BLaER1 treated with 17β-estradiol and CSF1 and Interleukin-3, amounts not matched to agents 10 nM and 100 nM (cell line): ENCODE measurements around the gene PRPF31.
"Not testable (repeated sequence)": the region's sequence is repeated elsewhere in the genome, so short reads cannot be mapped to it uniquely, and the experiment has no call there.

ENCODE experiments used
- H3K27ac ChIP-seq, 11 experiments: shearing (Covaris generic); formaldehyde crosslinking; 2 replicates each; pipeline ENCODE4 v1.8.1; 2022
- H3K27me3 ChIP-seq, 11 experiments: shearing (Covaris generic); formaldehyde crosslinking; 2 replicates each; pipeline ENCODE4 v1.8.1; 2022
- H3K36me3 ChIP-seq, 11 experiments: shearing (Covaris generic); formaldehyde crosslinking; 2 replicates each; pipeline ENCODE4 v1.8.1; 2022
- H3K4me1 ChIP-seq, 10 experiments: shearing (Covaris generic); formaldehyde crosslinking; 2 replicates each; pipeline ENCODE4 v1.8.1; 2022
- H3K4me2 ChIP-seq, 11 experiments: shearing (Covaris generic); formaldehyde crosslinking; 2 replicates each; pipeline ENCODE4 v1.8.1; 2022
- H3K4me3 ChIP-seq, 10 experiments: shearing (Covaris generic); formaldehyde crosslinking; 2 replicates each; pipeline ENCODE4 v1.8.1; 2022
- H3K9ac ChIP-seq, 11 experiments: shearing (Covaris generic); formaldehyde crosslinking; 2 replicates each; pipeline ENCODE4 v1.8.1; 2022
- H3K9me3 ChIP-seq, 11 experiments: shearing (Covaris generic); formaldehyde crosslinking; replicated peaks in 1 of 11; 2 replicates each; pipeline ENCODE4 v1.8.1; 2022
- H4K20me1 ChIP-seq, 11 experiments: shearing (Covaris generic); formaldehyde crosslinking; 2 replicates each; pipeline ENCODE4 v1.8.1; 2022
- Cebpa-rat ChIP-seq, 11 experiments: shearing (Covaris generic); IDR thresholded peaks; 2 replicates each; pipeline ENCODE4 v1.8.1; 2022

PRPF31 gene

DNA sequence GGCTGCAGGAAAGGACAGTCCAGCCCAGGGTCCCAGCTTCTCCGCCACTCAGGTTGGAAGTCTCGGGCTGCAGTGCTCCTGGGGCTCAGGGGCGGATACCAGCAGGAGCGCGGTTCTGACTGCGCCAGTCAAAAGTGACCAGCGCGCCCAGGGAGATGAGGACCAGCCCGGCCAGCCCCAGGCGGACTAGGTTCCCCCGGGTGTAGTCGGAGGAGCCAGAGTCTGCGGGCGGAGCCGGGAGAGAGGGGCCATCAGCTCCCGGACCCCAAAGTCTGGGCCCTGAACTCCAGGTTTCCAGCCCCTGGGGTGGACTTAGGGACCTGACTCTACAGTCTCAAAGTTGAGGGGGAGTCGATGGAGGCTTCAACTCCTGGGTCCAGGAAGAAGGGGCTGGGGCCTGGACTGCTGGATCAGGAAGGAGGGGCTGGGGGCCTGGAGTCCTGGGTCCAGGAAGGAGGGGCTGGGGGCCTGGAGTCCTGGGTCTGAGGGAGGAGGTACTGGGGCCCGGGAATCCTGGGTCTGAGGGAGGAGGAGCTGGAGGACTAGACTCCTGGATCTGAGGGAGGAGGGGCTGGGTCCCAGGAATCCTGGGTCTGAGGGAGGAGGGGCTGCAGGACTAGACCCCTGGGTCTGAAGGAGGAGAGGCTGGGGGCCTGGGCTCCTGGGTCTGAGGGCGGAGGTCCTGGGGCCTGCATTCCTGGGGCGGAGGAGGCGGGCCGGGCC, 20.3 kb upstream of the PRPF31 start:
- peaks cover 0 to 39% (median 2%) of the 10 kb centered on the region in 11 experiments; a peak in 6 of 22 replicates for H4K20me1 ChIP-seq
- H3K4me2 ChIP-seq, result peak overlapping the region; percentile 73 to 99 (median 85)
- peaks cover 0 to 27% (median 0%) of the 10 kb centered on the region in 11 experiments; a peak in 8 of 22 replicates for H3K36me3 ChIP-seq
- H3K4me3 ChIP-seq, result peak overlapping the region; percentile 1 to 58 (median 39); a peak in 17 of 20 replicates
- H3K27ac ChIP-seq, result peak overlapping the region in 2 of 11 experiments; percentile 58 to 60; a peak in 2 of 22 replicates
- no peak for TF ChIP-seq Cebpa-rat (IDR thresholded peaks at IDR 0.05)
- H3K27me3 ChIP-seq, result peaks cover 34 to 52% (median 44%) of the 10 kb centered on the region in 11 experiments
- peaks cover 13 to 26% (median 17%) of the 10 kb centered on the region in 11 experiments; a peak in 21 of 22 replicates for H3K9me3 ChIP-seq
- peaks cover 26 to 63% (median 49%) of the 10 kb centered on the region in 10 experiments for H3K4me1 ChIP-seq
- peak overlapping the region in 10 of 11 experiments; percentile 48 to 69 (median 60); a peak in 12 of 22 replicates for H3K9ac ChIP-seq

DNA sequence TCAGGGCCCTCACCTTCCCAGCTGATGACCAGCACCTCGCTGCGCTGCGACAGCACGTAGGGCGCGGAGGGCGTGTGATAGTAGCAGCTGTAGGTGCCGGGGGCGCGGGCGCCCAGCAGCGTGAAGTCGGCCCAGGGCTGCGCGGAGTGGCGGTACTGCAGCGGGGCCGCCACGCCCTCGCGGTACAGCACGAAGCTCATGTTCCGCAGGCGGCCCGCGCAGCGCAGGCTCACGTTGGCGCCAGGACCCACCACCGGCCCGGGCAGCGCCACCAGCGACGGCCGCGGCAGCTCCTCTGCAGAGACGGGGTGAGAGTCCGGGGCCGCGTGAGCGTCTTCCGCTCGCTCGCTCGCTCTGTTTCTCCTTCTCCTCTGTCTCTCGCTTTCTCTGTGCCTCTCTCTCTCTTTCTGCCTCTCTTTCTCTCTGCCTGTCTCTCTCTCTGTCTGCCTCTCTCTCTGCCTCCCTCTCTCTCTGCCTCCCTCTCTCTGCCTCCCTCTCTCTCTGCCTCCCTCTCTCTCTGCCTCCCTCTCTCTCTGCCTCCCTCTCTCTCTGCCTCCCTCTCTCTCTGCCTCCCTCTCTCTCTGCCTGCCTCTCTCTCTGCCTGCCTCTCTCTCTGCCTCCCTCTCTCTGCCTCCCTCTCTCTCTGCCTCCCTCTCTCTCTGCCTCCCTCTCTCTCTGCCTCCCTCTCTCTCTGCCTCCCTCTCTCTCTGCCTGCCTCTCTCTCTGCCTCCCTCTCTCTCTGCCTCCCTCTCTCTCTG, 19.5 kb upstream of the PRPF31 start:
- Histone ChIP-seq H3K9me3 (peaks cover 13 to 26% (median 17%) of the 10 kb centered on the region in 11 experiments; a peak in 21 of 22 replicates), H3K36me3 (peaks cover 0 to 27% (median 0%) of the 10 kb centered on the region in 11 experiments; a peak in 8 of 22 replicates), H3K9ac (peak overlapping the region in 10 of 11 experiments; percentile 51 to 69 (median 61); a peak in 18 of 22 replicates), H3K27me3 (peaks cover 34 to 52% (median 44%) of the 10 kb centered on the region in 11 experiments), H3K27ac (peak overlapping the region in 6 of 11 experiments; percentile 30 to 64 (median 59); a peak in 10 of 22 replicates), H3K4me3 (peak overlapping the region; percentile 1 to 58 (median 39); a peak in 18 of 20 replicates), H4K20me1 (peaks cover 0 to 39% (median 2%) of the 10 kb centered on the region in 11 experiments; a peak in 6 of 22 replicates), H3K4me1 (peaks cover 33 to 70% (median 56%) of the 10 kb centered on the region in 10 experiments), H3K4me2 (peak overlapping the region; percentile 73 to 99 (median 85))

DNA sequence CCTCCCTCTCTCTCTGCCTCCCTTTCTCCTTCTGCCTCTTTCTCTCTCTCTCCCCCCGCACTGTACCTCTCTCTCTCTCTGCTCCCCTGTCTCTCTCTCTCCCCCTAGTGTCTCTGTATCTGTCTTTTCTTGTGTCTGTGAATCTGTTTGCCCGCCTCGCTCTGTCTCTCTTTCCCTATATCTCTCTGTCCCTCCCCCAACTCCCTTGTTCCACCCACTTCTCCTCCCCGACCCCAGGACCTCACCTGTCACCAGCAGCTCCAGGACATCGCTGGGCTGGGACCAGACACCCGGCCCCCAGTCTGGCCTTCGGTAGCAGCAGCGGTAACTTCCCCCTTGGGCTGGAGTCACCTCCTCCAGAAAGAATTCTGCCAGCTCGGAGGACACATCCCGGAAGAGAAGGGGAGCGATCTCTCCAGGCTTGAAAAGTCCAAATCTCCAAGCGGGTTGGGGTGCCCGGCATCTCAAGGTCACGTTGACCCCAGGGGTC, 18.9 kb upstream of the PRPF31 start:
- Histone ChIP-seq H3K4me1 (peaks cover 39 to 76% (median 62%) of the 10 kb centered on the region in 10 experiments), H3K9ac (peak overlapping the region; percentile 32 to 69 (median 60); a peak in 19 of 22 replicates), H3K36me3 (peaks cover 0 to 27% (median 0%) of the 10 kb centered on the region in 11 experiments; a peak in 8 of 22 replicates), H3K4me3 (peak overlapping the region in 8 of 10 experiments; percentile 26 to 58 (median 39); a peak in 15 of 20 replicates), H3K27ac (peak overlapping the region in 9 of 11 experiments; percentile 53 to 64 (median 58); a peak in 18 of 22 replicates), H3K9me3 (peaks cover 13 to 26% (median 17%) of the 10 kb centered on the region in 11 experiments; a peak in 21 of 22 replicates), H3K27me3 (peaks cover 34 to 52% (median 44%) of the 10 kb centered on the region in 11 experiments), H3K4me2 (peak overlapping the region; percentile 73 to 99 (median 85)), H4K20me1 (peaks cover 0 to 39% (median 2%) of the 10 kb centered on the region in 11 experiments; a peak in 6 of 22 replicates)
- no peak for TF ChIP-seq Cebpa-rat (IDR thresholded peaks at IDR 0.05)

DNA sequence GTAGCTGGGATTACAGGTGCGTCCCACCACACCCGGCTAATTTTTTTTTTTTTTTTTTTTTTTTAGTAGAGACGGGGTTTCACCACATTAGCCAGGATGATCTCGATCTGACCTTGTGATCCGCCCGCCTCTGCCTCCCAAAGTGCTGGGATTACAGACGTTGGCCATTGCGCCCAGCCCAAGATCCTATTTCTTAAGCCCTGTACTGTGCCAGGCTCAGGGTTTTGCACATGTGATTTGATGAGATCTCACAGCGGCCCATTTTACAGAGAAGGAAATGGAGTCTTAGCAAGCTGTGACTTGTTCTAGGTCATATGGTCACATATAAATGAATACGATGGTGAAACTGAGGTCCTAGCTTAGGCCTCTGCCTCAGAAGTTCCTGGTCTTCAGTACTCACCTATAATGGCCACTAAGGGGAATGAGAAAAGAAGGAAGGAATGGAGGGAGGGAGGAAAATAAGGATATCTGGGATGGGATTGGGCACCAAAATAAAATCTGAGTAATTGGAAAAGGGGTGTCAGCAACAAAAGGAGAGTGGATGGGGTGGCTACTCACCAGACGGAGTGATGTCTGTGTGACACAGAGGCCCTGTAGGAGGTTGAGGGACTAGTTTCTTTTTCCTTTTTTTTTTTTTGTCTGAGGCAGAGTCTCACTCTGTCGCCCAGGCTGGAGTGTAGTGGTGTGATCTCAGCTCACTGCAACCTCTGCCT, 16.2 kb upstream of the PRPF31 start:
- Histone ChIP-seq H3K27me3 (peaks cover 34 to 50% (median 43%) of the 10 kb centered on the region in 11 experiments), H3K9me3 (peaks cover 8 to 13% (median 9%) of the 10 kb centered on the region in 11 experiments; a peak in 21 of 22 replicates), H3K4me3 (peak overlapping the region in 4 of 10 experiments; percentile 67 to 73 (median 71); a peak in 7 of 20 replicates), H3K4me2 (peak overlapping the region in 6 of 11 experiments; percentile 88 to 99 (median 98); a peak in 13 of 22 replicates), H3K27ac (peak overlapping the region in 3 of 11 experiments; percentile 76 to 90 (median 80); a peak in 4 of 22 replicates), H3K4me1 (peaks cover 54 to 92% (median 77%) of the 10 kb centered on the region in 10 experiments), H3K36me3 (peaks cover 0 to 16% (median 2%) of the 10 kb centered on the region in 11 experiments; a peak in 9 of 22 replicates), H4K20me1 (peaks cover 0 to 39% (median 3%) of the 10 kb centered on the region in 11 experiments; a peak in 8 of 22 replicates), H3K9ac (peak overlapping the region in 5 of 11 experiments; percentile 70 to 90 (median 84); a peak in 8 of 22 replicates)
- TF ChIP-seq Cebpa-rat (IDR thresholded peaks at IDR 0.05), result no peak

DNA sequence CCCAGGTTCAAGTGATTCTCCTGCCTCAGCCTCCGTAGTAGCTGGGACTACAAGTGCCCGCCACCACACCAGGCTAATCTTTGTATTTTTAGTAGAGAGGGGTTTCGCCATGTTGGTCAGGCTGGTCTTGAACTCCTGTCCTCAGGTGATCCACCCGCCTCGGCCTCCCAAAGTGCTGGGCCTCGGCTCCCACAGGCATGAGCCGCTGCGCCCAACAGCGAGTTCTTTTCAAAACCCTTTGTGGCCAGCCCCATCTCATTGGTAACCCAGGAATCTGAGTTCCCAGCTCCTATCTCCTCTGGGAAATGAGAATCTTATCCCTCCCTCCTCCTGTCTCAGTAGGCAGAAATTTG, 15.7 kb upstream of the PRPF31 start:
- peaks cover 30 to 45% (median 38%) of the 10 kb centered on the region in 11 experiments for H3K27me3 ChIP-seq
- H3K4me3 ChIP-seq, result peak overlapping the region in 7 of 10 experiments; percentile 52 to 73 (median 67); a peak in 16 of 20 replicates
- H4K20me1 ChIP-seq, result peaks cover 0 to 35% (median 4%) of the 10 kb centered on the region in 11 experiments; a peak in 8 of 22 replicates
- peak overlapping the region; percentile 55 to 99 (median 88) for H3K4me2 ChIP-seq
- peak overlapping the region; percentile 64 to 90 (median 72); a peak in 19 of 22 replicates for H3K9ac ChIP-seq
- H3K36me3 ChIP-seq, result peaks cover 0 to 11% (median 3%) of the 10 kb centered on the region in 11 experiments; a peak in 10 of 22 replicates
- not testable (repeated sequence) for H3K9me3 ChIP-seq
- peaks cover 50 to 92% (median 72%) of the 10 kb centered on the region in 10 experiments for H3K4me1 ChIP-seq
- H3K27ac ChIP-seq, result peak overlapping the region; percentile 68 to 90 (median 76); a peak in 21 of 22 replicates

DNA sequence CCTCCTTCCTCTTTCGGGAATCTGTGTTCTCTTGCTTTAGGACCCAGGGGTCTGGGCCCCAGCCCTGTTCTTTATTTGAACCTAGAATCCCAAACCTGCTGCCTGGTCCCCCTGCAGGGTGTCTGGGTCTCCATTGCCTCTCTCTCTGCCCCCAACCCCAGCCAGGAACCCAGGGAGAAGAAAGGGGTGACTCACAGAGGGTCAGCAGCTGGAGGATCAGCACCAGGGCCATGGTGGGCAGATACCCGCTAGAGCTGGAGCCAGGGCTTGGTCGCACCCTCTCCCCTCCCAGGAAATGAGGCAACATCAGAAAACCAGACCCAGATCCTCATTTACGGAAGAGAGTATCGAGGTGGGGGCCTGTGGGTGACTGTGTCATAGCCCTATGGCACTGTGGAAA, 15.0 kb upstream of the PRPF31 start, which contains the start of gene OSCAR:
TSS of gene OSCAR (minus strand) at position 243 of the 400 bp plus-strand sequence. CDS start at position 232, 11 bp downstream.
- H3K4me3 ChIP-seq, result peak within 1 kb of the TSS in 9 of 10 experiments; percentile 43 to 73 (median 57); a peak in 19 of 20 replicates

More for the DNA sequence above, 15.0 kb upstream of the PRPF31 start, which contains the start of gene OSCAR:
- Histone ChIP-seq H4K20me1 (peaks cover 0 to 28% (median 2%) of the 10 kb centered on the region in 11 experiments; a peak in 9 of 22 replicates), H3K4me2 (peak within 1 kb of the TSS; percentile 55 to 99 (median 88)), H3K27ac (peak within 1 kb of the TSS; percentile 68 to 90 (median 77)), H3K4me1 (peaks cover 44 to 92% (median 65%) of the 10 kb centered on the region in 10 experiments), H3K9ac (peak within 1 kb of the TSS; percentile 64 to 90 (median 72)), H3K27me3 (peaks cover 23 to 38% (median 32%) of the 10 kb centered on the region in 11 experiments), H3K9me3 (peaks cover 0 to 1% (median 0%) of the 10 kb centered on the region in 11 experiments; a peak in 1 of 22 replicates), H3K36me3 (peaks cover 3 to 15% (median 6%) of the 10 kb centered on the region in 11 experiments)
- peak in 6 of 11 experiments; percentile 10 to 29 (median 24); a peak in 2 of 22 replicates for TF ChIP-seq Cebpa-rat (IDR thresholded peaks at IDR 0.05)
